Endothelial cell of umbilical vein (primary cell): ENCODE measurements around the gene EFCAB8. TPM values are rescaled to one million over a fixed set of nuclear protein-coding genes. Genes with fewer than 3 reads are reported as not detected.

Source experiments
- BruUV-seq: library from RNA; stranded (reverse); fragments of 400-500 nt; replicated peaks from 2 replicates; lab custom pipeline; 2021; lab: Mats Ljungman, UMichigan
- CTCF ChIA-PET: fragments of 300-600, 350-600 bp; sonication (Branson Sonifier 250); formaldehyde crosslinking; loops from one replicate; lab custom pipeline; 2021; ENCODE audit warnings: antibody characterized with exemption, inconsistent platforms; lab: Charles Lee
- POLR2A ChIA-PET: fragments of 300-600, 350-600 bp; sonication (Branson Sonifier 250); formaldehyde crosslinking; loops from one replicate; lab custom pipeline; 2021; ENCODE audit warnings: antibody characterized with exemption, inconsistent platforms; lab: Charles Lee
- DNase-seq: peaks from one replicate; pipeline ENCODE4 v3.0.0-alpha.2; 2011; ENCODE audit warnings: low read depth, low spot score
- FAIRE-seq: peaks from 2 replicates; lab custom pipeline; 2011; peaks lifted over from hg19 to GRCh38; lab: Jason Lieb, UNC
- H2AFZ ChIP-seq: 2 replicates; pipeline ENCODE4 v1.6.0; 2012; ENCODE audit warnings: low read depth, low read length, control low read depth, inconsistent platforms
- H3K27ac ChIP-seq: 2 replicates; pipeline ENCODE4 v1.5.1; 2011; ENCODE audit warnings: low read depth, mild to moderate bottlenecking, control low read depth, low read length, moderate library complexity; ENCODE audit not compliant: insufficient read depth
- H3K27me3 ChIP-seq, 2 experiments: 2 replicates each; pipeline versions ENCODE4 v1.6.0 to v1.6.1; 2011; ENCODE audit warnings: low read length in 2 of 2, mixed read lengths in 1 of 2; ENCODE audit not compliant: control insufficient read depth in 2 of 2, insufficient read depth in 2 of 2
- H3K36me3 ChIP-seq, 2 experiments: 2 replicates in 1 of 2; 3 replicates in 1 of 2; pipeline ENCODE4 v1.5.1; 2011; ENCODE audit warnings: low read length in 2 of 2, mild to moderate bottlenecking in 1 of 2, moderate library complexity in 1 of 2; ENCODE audit not compliant: control insufficient read depth in 2 of 2, insufficient read depth in 2 of 2; ENCODE audit errors: extremely low read depth in 1 of 2
- H3K4me1 ChIP-seq: 3 replicates; pipeline ENCODE4 v1.5.1; 2011; ENCODE audit warnings: mild to moderate bottlenecking, low read length; ENCODE audit not compliant: control insufficient read depth, insufficient read depth; ENCODE audit errors: extremely low read depth
- H3K4me2 ChIP-seq: 2 replicates; pipeline ENCODE4 v1.6.1; 2011; ENCODE audit warnings: low read length, control low read depth, mixed read lengths; ENCODE audit not compliant: insufficient read depth
- H3K4me3 ChIP-seq, 3 experiments: fragments of 200-600 bp in 1 of 3; sonication (generic), shearing (Covaris generic) in 1 of 3; replicated peaks in 1 of 3; 2 replicates each; pipeline ENCODE4 v1.5.1; 2011 to 2016; ENCODE audit warnings: control low read depth in 3 of 3, low read length in 3 of 3, mild to moderate bottlenecking in 2 of 3, inconsistent platforms in 1 of 3, low read depth in 1 of 3, moderate library complexity in 1 of 3; ENCODE audit not compliant: insufficient read depth in 1 of 3
- H3K79me2 ChIP-seq: 2 replicates; pipeline ENCODE4 v1.6.0; 2012; ENCODE audit warnings: low read length, inconsistent platforms; ENCODE audit not compliant: control insufficient read depth, insufficient read depth
- H3K9ac ChIP-seq: replicated peaks from 2 replicates; pipeline ENCODE3; 2011; ENCODE audit warnings: low read length, control low read depth; ENCODE audit not compliant: insufficient read depth; ENCODE audit errors: extremely low read depth
- H3K9me1 ChIP-seq: replicated peaks from 3 replicates; pipeline ENCODE4 v1.6.0; 2011; ENCODE audit warnings: mild to moderate bottlenecking, low read length; ENCODE audit not compliant: control insufficient read depth, insufficient read depth; ENCODE audit errors: extremely low read depth
- H3K9me3 ChIP-seq: replicated peaks from 2 replicates; pipeline ENCODE4 v1.5.1; 2012; ENCODE audit warnings: low read length, inconsistent platforms; ENCODE audit not compliant: control insufficient read depth, insufficient read depth
- H4K20me1 ChIP-seq: replicated peaks from 2 replicates; pipeline ENCODE3; 2011; ENCODE audit warnings: mild to moderate bottlenecking, low read length; ENCODE audit not compliant: control insufficient read depth, insufficient read depth; ENCODE audit errors: extremely low read depth
- CTCF ChIP-seq, 2 donors: IDR thresholded peaks; 1 replicate in 1 of 2; 2 replicates in 1 of 2; pipeline ENCODE4 v1.5.1; 2011; ENCODE audit warnings: low read length in 2 of 2, mild to moderate bottlenecking in 2 of 2, moderate library complexity in 2 of 2, control low read depth in 1 of 2, inconsistent platforms in 1 of 2, low read depth in 1 of 2; ENCODE audit not compliant: insufficient read depth in 1 of 2; ENCODE audit errors: extremely low read depth in 1 of 2
- EZH2 ChIP-seq: IDR thresholded peaks from 2 replicates; pipeline ENCODE4 v1.6.1; 2012; ENCODE audit warnings: borderline replicate concordance, low read depth, mild to moderate bottlenecking, moderate library complexity, low read length, inconsistent platforms; ENCODE audit not compliant: severe bottlenecking
- FOS ChIP-seq: IDR thresholded peaks from 2 replicates; pipeline ENCODE4 v1.6.1; 2011; ENCODE audit warnings: mild to moderate bottlenecking, low read length, moderate library complexity, borderline replicate concordance; ENCODE audit not compliant: insufficient read depth
- GATA2 ChIP-seq: IDR thresholded peaks from 2 replicates; pipeline ENCODE4 v1.7.0; 2011; ENCODE audit warnings: low read depth, mild to moderate bottlenecking, moderate library complexity, mixed read lengths, low read length; ENCODE audit not compliant: insufficient read length, insufficient read depth
- JUN ChIP-seq: IDR thresholded peaks from 2 replicates; pipeline ENCODE4 v1.6.1; 2011; ENCODE audit warnings: borderline replicate concordance, low read depth; ENCODE audit not compliant: insufficient read length, insufficient read depth
- MAX ChIP-seq: IDR thresholded peaks from 2 replicates; pipeline ENCODE4 v1.6.1; 2011; ENCODE audit not compliant: insufficient read depth, insufficient read length
- MYC ChIP-seq: IDR thresholded peaks from one replicate; pipeline ENCODE4 v1.6.1; 2011; ENCODE audit warnings: mild to moderate bottlenecking, low read depth, low read length
- POLR2A ChIP-seq: IDR thresholded peaks from 2 replicates; pipeline ENCODE4 v1.6.1; 2012; ENCODE audit warnings: low read depth, mild to moderate bottlenecking, control low read depth, low read length
- POLR2AphosphoS5 ChIP-seq: IDR thresholded peaks from 2 replicates; pipeline ENCODE4 v1.6.1; 2012; ENCODE audit warnings: low read depth, mild to moderate bottlenecking, control low read depth, low read length, moderate library complexity; ENCODE audit not compliant: insufficient read depth
- dilution Hi-C: fragments of 300-500 bp; cut with MboI; formaldehyde crosslinking; loops from one replicate; pipeline ENCODE4 v1.15.0; 2019; ENCODE audit warnings: low sequenced_read_pairs; ENCODE audit not compliant: extremely low pct_ligation_motif_present
- intact Hi-C: fragments of 100-400 bp; cut with micrococcal nuclease; formaldehyde crosslinking; loops from one replicate; pipeline ENCODE4 v1.10.0; 2022
- polyA plus RNA-seq, 4 experiments: library from polyadenylated mRNA; depleted of rRNA in 3 of 4; stranded (reverse) in 3 of 4; unstranded in 1 of 4; fragments of >200 nt; gene quantifications; 2 replicates each; pipeline versions ENCODE4 v1.2.1 to v1.2.3, GENCODE V29; 2011 to 2012; ENCODE audit warnings: missing spikeins in 1 of 4
- total RNA-seq: library from RNA; stranded (reverse); gene quantifications from 2 replicates; pipeline ENCODE4 v1.2.3, GENCODE V29; 2021

EFCAB8 gene
- total and polyA plus RNA-seq, 2 donors (not counting 3 experiments of a cell fraction or from before 2014, with no cell fraction given), result 0.01 to 0.31 TPM

- Histone ChIP-seq H3K36me3 (no peaks in the 10 kb centered on the region), H3K4me1 (no peaks in the 10 kb centered on the region), H3K4me2 (no peak overlapping the region), H2AFZ (no peak overlapping the region), H3K9ac (no peak overlapping the region), H3K9me1 (no peaks in the 10 kb centered on the region), H3K27ac (no peak overlapping the region), H3K4me3 (no peak overlapping the region), H3K79me2 (no peaks in the 10 kb centered on the region), H3K27me3 (no peaks in the 10 kb centered on the region), H3K9me3 (no peaks in the 10 kb centered on the region), H4K20me1 (no peaks in the 10 kb centered on the region)
- dilution Hi-C loops (no loop called here), intact Hi-C loops (no loop called here)
- ChIA-PET CTCF (no interaction called here), POLR2A (no interaction called here)
- no TSS peak for BruUV-seq
- TF ChIP-seq FOS (no peak), JUN (no peak), EZH2 (no peak), MAX (no peak), GATA2 (no peak), CTCF (IDR thresholded peaks at IDR 0.05; ENCODE audit: extremely low read depth in 1 of 2, insufficient read depth in 1 of 2, low read depth in 1 of 2, low read length in 2 of 2) (no peak), POLR2A (no peak), MYC (no peak), POLR2AphosphoS5 (no peak)
- FAIRE-seq (no peak), DNase-seq (no peak)
Measured at GRCh38 chr20:32891491-32891890, 32.8 kb downstream of the EFCAB8 start.
